SK-N-SH (cell line): ENCODE data around the gene GJA5. TPM values are rescaled to one million over a fixed set of nuclear protein-coding genes. Genes with fewer than 3 reads are reported as not detected.

Source experiments
- CTCF ChIA-PET: fragments of 300-600, 350-600 bp; formaldehyde crosslinking; extraction: SDS; loops from one replicate; lab custom pipeline; 2021; lab: Yijun Ruan, JAX
- POLR2A ChIA-PET: fragments of 350-600 bp; sonication (Branson Sonifier 250); formaldehyde crosslinking; extraction: SDS; loops from one replicate; lab custom pipeline; 2020; ENCODE audit warnings: antibody characterized with exemption, inconsistent platforms; lab: Yijun Ruan, JAX
- DNase-seq: peaks from one replicate; pipeline ENCODE4 v3.0.0; 2012
- H2AFZ ChIP-seq: fragments of 200-600 bp; sonication (generic); 2 replicates; pipeline ENCODE4 v1.8.1; 2016; ENCODE audit warnings: antibody characterized with exemption, mild to moderate bottlenecking, low read depth
- H3F3A ChIP-seq: fragments of 200-600 bp; sonication (generic); replicated peaks from 2 replicates; pipeline ENCODE3; 2016; ENCODE audit warnings: antibody characterized with exemption, mild to moderate bottlenecking; ENCODE audit not compliant: insufficient read depth
- H3K27ac ChIP-seq, 2 experiments: fragments of 200-500 bp in 1 of 2; fragments of 200-600 bp in 1 of 2; sonication (Bioruptor generic) in 1 of 2; sonication (generic), shearing (Covaris generic) in 1 of 2; 2 replicates each; pipeline versions ENCODE4 v1.5.1 to v1.6.1; 2014 to 2016; ENCODE audit warnings: low read depth in 2 of 2, inconsistent platforms in 1 of 2, low read length in 1 of 2, mild to moderate bottlenecking in 1 of 2, mixed read lengths in 1 of 2
- H3K27me3 ChIP-seq: fragments of 200-600 bp; sonication (generic), shearing (Covaris generic); 2 replicates; pipeline ENCODE4 v1.6.1; 2016; ENCODE audit warnings: mixed run types; ENCODE audit not compliant: insufficient read depth
- H3K36me3 ChIP-seq, 2 experiments: fragments of 200-500 bp in 1 of 2; fragments of 200-600 bp in 1 of 2; sonication (Bioruptor generic) in 1 of 2; sonication (generic) in 1 of 2; replicated peaks in 1 of 2; 2 replicates each; pipeline versions ENCODE3 to v1.5.1; 2014 to 2016; ENCODE audit warnings: low read length in 1 of 2, mild to moderate bottlenecking in 1 of 2; ENCODE audit not compliant: insufficient read depth in 2 of 2, control insufficient read depth in 1 of 2
- H3K4me1 ChIP-seq, 2 experiments: fragments of 200-500 bp in 1 of 2; fragments of 200-600 bp in 1 of 2; sonication (Bioruptor generic) in 1 of 2; sonication (generic), shearing (Covaris generic) in 1 of 2; 2 replicates each; pipeline versions ENCODE4 v1.5.1 to v1.6.1; 2014 to 2016; ENCODE audit warnings: low read depth in 1 of 2, low read length in 1 of 2, mixed run types in 1 of 2; ENCODE audit not compliant: insufficient read depth in 2 of 2, control insufficient read depth in 1 of 2
- H3K4me2 ChIP-seq: fragments of 200-600 bp; sonication (generic), shearing (Covaris generic); 2 replicates; pipeline ENCODE4 v1.6.1; 2017; ENCODE audit warnings: mixed run types
- H3K4me3 ChIP-seq, 2 experiments: fragments of 200-500 bp in 1 of 2; fragments of 200-600 bp in 1 of 2; sonication (Bioruptor generic) in 1 of 2; sonication (generic), shearing (Covaris generic) in 1 of 2; 2 replicates each; pipeline versions ENCODE4 v1.5.1 to v1.8.1; 2014 to 2016; ENCODE audit warnings: low read depth in 2 of 2, inconsistent platforms in 1 of 2, low read length in 1 of 2, mild to moderate bottlenecking in 1 of 2, mixed read lengths in 1 of 2, moderate library complexity in 1 of 2
- H3K79me2 ChIP-seq: fragments of 200-600 bp; sonication (generic); 2 replicates; pipeline ENCODE4 v1.8.1; 2017; ENCODE audit warnings: mild to moderate bottlenecking; ENCODE audit not compliant: insufficient read depth
- H3K9ac ChIP-seq: fragments of 200-600 bp; sonication (generic); 2 replicates; pipeline ENCODE4 v1.6.1; 2017; ENCODE audit warnings: mixed run types
- H3K9me2 ChIP-seq: fragments of 200-600 bp; sonication (generic); 2 replicates; pipeline ENCODE4 v1.6.1; 2017; ENCODE audit warnings: mixed run types
- H3K9me3 ChIP-seq: fragments of 200-600 bp; sonication (generic); 2 replicates; pipeline ENCODE4 v1.6.1; 2017; ENCODE audit warnings: mixed run types, mild to moderate bottlenecking, moderate library complexity
- H4K20me1 ChIP-seq: fragments of 200-600 bp; sonication (generic); 2 replicates; pipeline ENCODE4 v1.6.1; 2017; ENCODE audit warnings: mild to moderate bottlenecking, mixed run types; ENCODE audit not compliant: insufficient read depth
- EP300 ChIP-seq, 2 experiments: IDR thresholded peaks; 2 replicates each; pipeline versions ENCODE4 v1.4.0 to v1.6.1; 2012; ENCODE audit warnings: borderline replicate concordance in 1 of 2, low read depth in 1 of 2, low read length in 1 of 2
- FOSL2 ChIP-seq: IDR thresholded peaks from 2 replicates; pipeline ENCODE4 v1.4.0; 2012; ENCODE audit warnings: low read depth, mild to moderate bottlenecking, moderate library complexity, borderline replicate concordance
- FOXJ3 ChIP-seq: sonication (generic); formaldehyde crosslinking; IDR thresholded peaks from 2 replicates; pipeline ENCODE4 v1.5.1; 2020; ENCODE audit warnings: mild to moderate bottlenecking, missing genetic modification reagents
- GABPA ChIP-seq: IDR thresholded peaks from 2 replicates; pipeline ENCODE4 v1.4.0; 2012; ENCODE audit warnings: low read depth, mild to moderate bottlenecking
- GATA2 ChIP-seq: sonication (generic); formaldehyde crosslinking; IDR thresholded peaks from 2 replicates; pipeline ENCODE4 v1.5.0; 2020; ENCODE audit warnings: mild to moderate bottlenecking, missing genetic modification reagents
- IRF3 ChIP-seq: fragments of 150-350 bp; IDR thresholded peaks from 2 replicates; pipeline ENCODE4 v1.6.1; 2016; ENCODE audit warnings: mild to moderate bottlenecking, low read depth, low read length
- MAX ChIP-seq: IDR thresholded peaks from 2 replicates; pipeline ENCODE4 v1.4.0; 2012; ENCODE audit warnings: low read depth
- MEF2A ChIP-seq: IDR thresholded peaks from 2 replicates; pipeline ENCODE4 v1.4.0; 2012; ENCODE audit warnings: low read depth, borderline replicate concordance
- PBX3 ChIP-seq: IDR thresholded peaks from 2 replicates; pipeline ENCODE4; 2012
- POLR2AphosphoS5 ChIP-seq: IDR thresholded peaks from 2 replicates; pipeline ENCODE4 v1.6.1; 2012; ENCODE audit warnings: low read depth, low read length
- RAD21 ChIP-seq: IDR thresholded peaks from 2 replicates; pipeline ENCODE4 v1.6.1; 2012; ENCODE audit warnings: mild to moderate bottlenecking, low read length
- RCOR1 ChIP-seq: fragments of 150-350 bp; IDR thresholded peaks from 2 replicates; pipeline ENCODE4 v1.6.1; 2017; ENCODE audit warnings: antibody characterized with exemption, low read length
- RFX5 ChIP-seq: IDR thresholded peaks from 2 replicates; pipeline ENCODE4 v1.6.1; 2012; ENCODE audit warnings: mild to moderate bottlenecking, improper control_type of control experiment, low read length
- SIN3A ChIP-seq: IDR thresholded peaks from 2 replicates; pipeline ENCODE4 v1.6.1; 2012; ENCODE audit warnings: low read depth, mild to moderate bottlenecking, low read length, moderate library complexity, borderline replicate concordance
- TCF12 ChIP-seq: IDR thresholded peaks from 2 replicates; pipeline ENCODE4 v1.4.0; 2012
- TEAD4 ChIP-seq: IDR thresholded peaks from 2 replicates; pipeline ENCODE4 v1.4.0; 2012; ENCODE audit warnings: mild to moderate bottlenecking, borderline replicate concordance; ENCODE audit not compliant: insufficient read depth
- USF1 ChIP-seq: IDR thresholded peaks from 2 replicates; pipeline ENCODE4 v1.4.0; 2012; ENCODE audit warnings: low read depth, borderline replicate concordance
- USF2 ChIP-seq: fragments of 150-350 bp; IDR thresholded peaks from 2 replicates; pipeline ENCODE4 v1.6.1; 2017; ENCODE audit warnings: antibody characterized with exemption, low read length, low read depth, borderline replicate concordance
- ZBTB33 ChIP-seq: IDR thresholded peaks from 2 replicates; pipeline ENCODE4 v1.4.0; 2012; ENCODE audit warnings: low read depth, borderline replicate concordance
- WGBS: methylation state at CpG from one replicate; pipeline ENCODE4 v1.1.6; 2017; ENCODE audit warnings: low lambda C conversion rate; 5-methylcytosine and 5-hydroxymethylcytosine counted together
- polyA plus RNA-seq, 3 experiments: library from polyadenylated mRNA; depleted of rRNA; stranded (reverse); fragments of >200 nt; gene quantifications; 2 replicates each; pipeline ENCODE4 v1.2.3, GENCODE V29; 2012

Gene GJA5
- polyA plus RNA-seq, 1 of the 3 experiments (the other 2 are of a cell fraction), result not detected

- CTCF ChIA-PET, result no interaction called here
- WGBS, result 3% methylated on average over 4 of the region's 4 CpGs
- no peaks in the 10 kb centered on the region for H3K9me2 ChIP-seq
- no peaks in the 10 kb centered on the region for H3K9me3 ChIP-seq
- no peak for DNase-seq
- H3F3A ChIP-seq, result no peaks in the 10 kb centered on the region
- H2AFZ ChIP-seq, result no peak overlapping the region
- no peaks in the 10 kb centered on the region for H3K36me3 ChIP-seq
- TF ChIP-seq TEAD4, result no peak
- no peak for TF ChIP-seq GABPA
- TF ChIP-seq, all 33 proteins: peak for 0
- Histone ChIP-seq H3K4me2 (no peak overlapping the region), H3K79me2 (no peaks in the 10 kb centered on the region), H3K4me3 (no peak overlapping the region), H3K9ac (no peak overlapping the region), H3K27me3 (peaks cover 26% of the 10 kb centered on the region; the same call in 1 of the 2 replicates), H4K20me1 (no peaks in the 10 kb centered on the region), H3K4me1 (no peaks in the 10 kb centered on the region), H3K27ac (no peak overlapping the region)
- POLR2A ChIA-PET, result no interaction called here
Observed at GRCh38 chr1:147772570-147772969, 12.2 kb upstream of the GJA5 start.

GRCh38 chr1:147771226-147772125, 11.1 kb upstream of the GJA5 start:
- Histone ChIP-seq H3K36me3 (no peaks in the 10 kb centered on the region), H3K4me2 (no peak overlapping the region), H3K27ac (no peak overlapping the region), H3K27me3 (peaks cover 26% of the 10 kb centered on the region; the same call in 1 of the 2 replicates), H3K79me2 (no peaks in the 10 kb centered on the region), H3K9me3 (no peaks in the 10 kb centered on the region), H3K9me2 (no peaks in the 10 kb centered on the region), H2AFZ (no peak overlapping the region), H3K4me1 (no peaks in the 10 kb centered on the region), H4K20me1 (no peaks in the 10 kb centered on the region), H3K4me3 (no peak overlapping the region), H3F3A (no peaks in the 10 kb centered on the region), H3K9ac (no peak overlapping the region)
- WGBS, result 1% methylated on average over 10 of the region's 10 CpGs
- POLR2A ChIA-PET, result no interaction called here
- TF ChIP-seq RFX5 (no peak), PBX3 (no peak), USF1 (no peak), ZBTB33 (no peak), RAD21 (no peak), TEAD4 (no peak), FOSL2 (no peak), MAX (no peak), EP300 (IDR thresholded peaks at IDR 0.05; ENCODE audit: borderline replicate concordance in 1 of 2, low read depth in 1 of 2, low read length in 1 of 2) (no peak), MEF2A (no peak), GABPA (no peak), RCOR1 (no peak), SIN3A (no peak), IRF3 (no peak), FOXJ3 (no peak), POLR2AphosphoS5 (no peak), TCF12 (no peak), GATA2 (no peak), USF2 (no peak)
- CTCF ChIA-PET, result no interaction called here
- no peak for DNase-seq
